Peyer's patch (tissue), 4 donors: ENCODE results near the gene COL27A1.

Source experiments
- POLR2A ChIP-seq, 2 donors: fragments of 450-650 bp; IDR thresholded peaks; one replicate each; pipeline ENCODE4 v1.5.1; 2017; ENCODE audit warnings: antibody characterized with exemption in 2 of 2, mild to moderate bottlenecking in 2 of 2, moderate library complexity in 2 of 2
- TF ChIP-seq, protein P1 (sequence below), 6 experiments: fragments of 450-650 bp in 4 of 6; fragments of 200-600 bp in 2 of 6; sonication (generic) in 1 of 6; IDR thresholded peaks; one replicate each; pipeline ENCODE4 v1.5.1; 2017 to 2019; ENCODE audit warnings: antibody characterized with exemption in 6 of 6, mild to moderate bottlenecking in 3 of 6, moderate library complexity in 1 of 6

DNA sequence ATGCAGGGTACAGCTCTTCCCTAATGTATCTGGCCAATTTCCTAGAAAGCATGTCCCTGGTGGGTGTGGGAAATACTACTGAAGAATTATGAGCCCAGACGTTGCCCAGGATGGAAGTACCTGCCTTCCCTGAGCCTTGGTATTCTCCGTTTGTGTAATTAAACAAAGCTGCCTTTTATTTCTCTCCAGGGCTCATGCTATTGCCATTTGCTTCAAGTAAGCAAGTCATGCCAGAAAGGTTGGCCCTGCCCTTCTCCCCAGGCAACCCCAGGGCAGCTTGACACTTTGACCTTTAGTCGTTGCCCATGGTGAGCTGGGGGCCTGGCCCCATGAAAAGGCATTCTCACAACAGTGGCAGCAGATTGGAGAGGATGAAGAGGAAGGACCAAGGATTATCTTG lies 4.4 kb downstream of the COL27A1 start:
- TF ChIP-seq, protein P1, sequence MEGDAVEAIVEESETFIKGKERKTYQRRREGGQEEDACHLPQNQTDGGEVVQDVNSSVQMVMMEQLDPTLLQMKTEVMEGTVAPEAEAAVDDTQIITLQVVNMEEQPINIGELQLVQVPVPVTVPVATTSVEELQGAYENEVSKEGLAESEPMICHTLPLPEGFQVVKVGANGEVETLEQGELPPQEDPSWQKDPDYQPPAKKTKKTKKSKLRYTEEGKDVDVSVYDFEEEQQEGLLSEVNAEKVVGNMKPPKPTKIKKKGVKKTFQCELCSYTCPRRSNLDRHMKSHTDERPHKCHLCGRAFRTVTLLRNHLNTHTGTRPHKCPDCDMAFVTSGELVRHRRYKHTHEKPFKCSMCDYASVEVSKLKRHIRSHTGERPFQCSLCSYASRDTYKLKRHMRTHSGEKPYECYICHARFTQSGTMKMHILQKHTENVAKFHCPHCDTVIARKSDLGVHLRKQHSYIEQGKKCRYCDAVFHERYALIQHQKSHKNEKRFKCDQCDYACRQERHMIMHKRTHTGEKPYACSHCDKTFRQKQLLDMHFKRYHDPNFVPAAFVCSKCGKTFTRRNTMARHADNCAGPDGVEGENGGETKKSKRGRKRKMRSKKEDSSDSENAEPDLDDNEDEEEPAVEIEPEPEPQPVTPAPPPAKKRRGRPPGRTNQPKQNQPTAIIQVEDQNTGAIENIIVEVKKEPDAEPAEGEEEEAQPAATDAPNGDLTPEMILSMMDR (IDR thresholded peaks at IDR 0.05) = no peak
- no peak for TF ChIP-seq POLR2A (IDR thresholded peaks at IDR 0.05)
